Measurements from ENCODE around the gene MOB2. TPM values are rescaled to one million over a fixed set of nuclear protein-coding genes. Genes with fewer than 3 reads are reported as not detected.
A peak's percentile ranks its signal among the peaks of the same experiment; 100 is the strongest.

The MOB2 gene
- total RNA-seq, 4 donors from 2014 or later, result 34.7 to 50.4 (median 40.5) TPM

GRCh38 chr11:1473786-1474185 lies 12.8 kb downstream of the MOB2 start:
- Histone ChIP-seq H3K4me1 (no peaks in the 10 kb centered on the region), H3K27me3 (no peaks in the 10 kb centered on the region), H3K36me3 (peaks cover 0 to 85% (median 0%) of the 10 kb centered on the region in 3 donors), H3K4me3 (no peak overlapping the region), H3K27ac (no peak overlapping the region), H3K9me3 (no peaks in the 10 kb centered on the region)
- no peak for TF ChIP-seq POLR2A (IDR thresholded peaks at IDR 0.05)
- no peak for TF ChIP-seq CTCF (IDR thresholded peaks at IDR 0.05)
- peak in 1 of 3 donors; percentile 34 for DNase-seq

GRCh38 chr11:1473011-1473628 lies 13.5 kb downstream of the MOB2 start:
- DNase-seq, result no peak
- Histone ChIP-seq H3K27me3 (no peaks in the 10 kb centered on the region), H3K9me3 (no peaks in the 10 kb centered on the region), H3K4me1 (no peaks in the 10 kb centered on the region), H3K4me3 (no peak overlapping the region), H3K36me3 (peaks cover 0 to 86% (median 0%) of the 10 kb centered on the region in 3 donors), H3K27ac (no peak overlapping the region)
- TF ChIP-seq POLR2A (IDR thresholded peaks at IDR 0.05) (no peak), CTCF (IDR thresholded peaks at IDR 0.05) (no peak)

GRCh38 chr11:1472180-1473005 lies 14.2 kb downstream of the MOB2 start:
- no peak for TF ChIP-seq POLR2A (IDR thresholded peaks at IDR 0.05)
- no peak for TF ChIP-seq CTCF (IDR thresholded peaks at IDR 0.05)
- H3K9me3 ChIP-seq, result no peaks in the 10 kb centered on the region
- H3K4me1 ChIP-seq, result no peaks in the 10 kb centered on the region
- H3K4me3 ChIP-seq, result no peak overlapping the region
- H3K36me3 ChIP-seq, result peaks cover 0 to 81% (median 0%) of the 10 kb centered on the region in 3 donors
- DNase-seq, result peak in 1 of 3 donors; percentile 41
- no peaks in the 10 kb centered on the region for H3K27me3 ChIP-seq
- H3K27ac ChIP-seq, result no peak overlapping the region

GRCh38 chr11:1471736-1472135 lies 14.8 kb downstream of the MOB2 start:
- Histone ChIP-seq H3K27ac (no peak overlapping the region), H3K4me1 (no peaks in the 10 kb centered on the region), H3K9me3 (no peaks in the 10 kb centered on the region), H3K36me3 (peaks cover 0 to 74% (median 0%) of the 10 kb centered on the region in 3 donors), H3K4me3 (no peak overlapping the region), H3K27me3 (no peaks in the 10 kb centered on the region)
- TF ChIP-seq CTCF (IDR thresholded peaks at IDR 0.05) (no peak), POLR2A (IDR thresholded peaks at IDR 0.05) (no peak)
- no peak for DNase-seq

GRCh38 chr11:1470681-1471611 lies 15.6 kb downstream of the MOB2 start:
- Histone ChIP-seq H3K4me3 (no peak overlapping the region), H3K27me3 (no peaks in the 10 kb centered on the region), H3K27ac (no peak overlapping the region), H3K4me1 (no peaks in the 10 kb centered on the region), H3K9me3 (no peaks in the 10 kb centered on the region), H3K36me3 (peaks cover 0 to 70% (median 0%) of the 10 kb centered on the region in 3 donors)
- no peak for DNase-seq
- TF ChIP-seq CTCF (IDR thresholded peaks at IDR 0.05) (no peak), POLR2A (IDR thresholded peaks at IDR 0.05) (no peak)

Measured in Peyer's patch (tissue), 4 donors.